ENCODE results near the gene ILRUN.
"Not testable (repeated sequence)": the region's sequence is repeated elsewhere in the genome, so short reads cannot be mapped to it uniquely, and the experiment has no call there.

ILRUN gene

GRCh38 chr6:34652263-34652662 is 44.3 kb downstream of the ILRUN start:
- Histone ChIP-seq H3K27me3 (ENCODE audit: insufficient read depth, poor library complexity, severe bottlenecking) (no peaks in the 10 kb centered on the region), H3K36me3 (ENCODE audit: low read depth) (peaks cover 35% of the 10 kb centered on the region), H3K27ac (ENCODE audit: poor library complexity, severe bottlenecking) (no peak overlapping the region), H3K4me1 (ENCODE audit: insufficient read depth, poor library complexity, severe bottlenecking) (peaks cover 12% of the 10 kb centered on the region), H3K4me3 (ENCODE audit: severe bottlenecking) (no peak overlapping the region), H3K9me3 (ENCODE audit: severe bottlenecking) (no peaks in the 10 kb centered on the region)
- DNase-seq (ENCODE audit: low spot score) (no peak), ATAC-seq (ENCODE audit: low read depth) (no peak)
- no peak for TF ChIP-seq CTCF (IDR thresholded peaks at IDR 0.05; ENCODE audit: poor library complexity, severe bottlenecking)

- peaks cover 3% of the 10 kb centered on the region for H3K4me1 ChIP-seq (ENCODE audit: insufficient read depth, poor library complexity, severe bottlenecking)
- H3K27ac ChIP-seq (ENCODE audit: poor library complexity, severe bottlenecking) = no peak overlapping the region
- H3K36me3 ChIP-seq (ENCODE audit: low read depth) = peaks cover 45% of the 10 kb centered on the region
- ATAC-seq (ENCODE audit: low read depth) (no peak), DNase-seq (ENCODE audit: low spot score) (no peak)
- H3K4me3 ChIP-seq (ENCODE audit: severe bottlenecking) = no peak overlapping the region
- H3K9me3 ChIP-seq (ENCODE audit: severe bottlenecking) = no peaks in the 10 kb centered on the region
- no peaks in the 10 kb centered on the region for H3K27me3 ChIP-seq (ENCODE audit: insufficient read depth, poor library complexity, severe bottlenecking)
- no peak for TF ChIP-seq CTCF (IDR thresholded peaks at IDR 0.05; ENCODE audit: poor library complexity, severe bottlenecking)
These were observed 45.7 kb downstream of the ILRUN start for GRCh38 chr6:34650823-34651222.

- not testable (repeated sequence) for H3K27ac ChIP-seq (ENCODE audit: poor library complexity, severe bottlenecking); ATAC-seq (ENCODE audit: low read depth); H3K9me3 ChIP-seq (ENCODE audit: severe bottlenecking); DNase-seq (ENCODE audit: low spot score); H3K4me1 ChIP-seq (ENCODE audit: insufficient read depth, poor library complexity, severe bottlenecking); H3K4me3 ChIP-seq (ENCODE audit: severe bottlenecking); H3K27me3 ChIP-seq (ENCODE audit: insufficient read depth, poor library complexity, severe bottlenecking)
- peaks cover 49% of the 10 kb centered on the region for H3K36me3 ChIP-seq (ENCODE audit: low read depth)
These were observed 46.3 kb downstream of the ILRUN start for GRCh38 chr6:34650232-34650631.

GRCh38 chr6:34648806-34649205 is 47.8 kb downstream of the ILRUN start:
- H3K4me1 ChIP-seq (ENCODE audit: insufficient read depth, poor library complexity, severe bottlenecking) = peaks cover 3% of the 10 kb centered on the region
- no peak overlapping the region for H3K4me3 ChIP-seq (ENCODE audit: severe bottlenecking)
- no peaks in the 10 kb centered on the region for H3K27me3 ChIP-seq (ENCODE audit: insufficient read depth, poor library complexity, severe bottlenecking)
- peaks cover 50% of the 10 kb centered on the region for H3K36me3 ChIP-seq (ENCODE audit: low read depth)
- no peak for TF ChIP-seq CTCF (IDR thresholded peaks at IDR 0.05; ENCODE audit: poor library complexity, severe bottlenecking)
- ATAC-seq (ENCODE audit: low read depth) (no peak), DNase-seq (ENCODE audit: low spot score) (no peak)
- H3K27ac ChIP-seq (ENCODE audit: poor library complexity, severe bottlenecking) = no peak overlapping the region
- H3K9me3 ChIP-seq (ENCODE audit: severe bottlenecking) = no peaks in the 10 kb centered on the region
